Activated T-cell treated with anti-CD3 and anti-CD28 coated beads, Interleukin-2, amount 50 U/mL, for 72 hours (primary cell): ENCODE results near the gene CCDC12. TPM values are rescaled to one million over a fixed set of nuclear protein-coding genes. Genes with fewer than 3 reads are reported as not detected.

Source experiments
- ATAC-seq, 2 donors: fragments of 150-1000 bp; cut with Tn5 transposase; replicated peaks in 1 of 2; 2 replicates each; pipeline ENCODE4 v1.10.0; 2021; ENCODE audit warnings: moderate library complexity in 2 of 2, mild to moderate bottlenecking in 1 of 2
- DNase-seq, 2 donors: peaks; one replicate each; pipeline ENCODE4 v3.0.0; 2021 to 2022; ENCODE audit warnings: mixed read lengths in 1 of 2
- H3K27ac Mint-ChIP-seq: one replicate; pipeline ENCODE4 v1.8.0; 2022; ENCODE audit warnings: mild to moderate bottlenecking, moderate library complexity, mixed read lengths
- H3K27me3 Mint-ChIP-seq: one replicate; pipeline ENCODE4 v1.8.0; 2022; ENCODE audit warnings: low read depth, mixed read lengths
- H3K36me3 Mint-ChIP-seq, 2 donors: one replicate each; pipeline ENCODE4 v1.8.0; 2022; ENCODE audit warnings: mixed read lengths in 2 of 2, mild to moderate bottlenecking in 1 of 2; ENCODE audit not compliant: insufficient read depth in 2 of 2
- H3K4me1 Mint-ChIP-seq: one replicate; pipeline ENCODE4 v1.8.0; 2022; ENCODE audit warnings: low read depth, mixed read lengths
- H3K4me3 Mint-ChIP-seq, 2 donors: one replicate each; pipeline ENCODE4 v1.8.0; 2022; ENCODE audit warnings: mild to moderate bottlenecking in 2 of 2, mixed read lengths in 2 of 2, moderate library complexity in 2 of 2
- H3K9me3 Mint-ChIP-seq, 2 donors: one replicate each; pipeline ENCODE4 v1.8.0; 2022; ENCODE audit warnings: mixed read lengths in 2 of 2
- total RNA-seq, 2 donors: library from RNA; stranded (reverse); gene quantifications; one replicate each; pipeline ENCODE4 v1.2.3, GENCODE V29; 2022

CCDC12 gene
- total RNA-seq, 2 donors from 2014 or later, result 54.7 to 56.2 TPM

GRCh38 chr3:46908294-46908985 is 68.1 kb downstream of the CCDC12 start:
- ATAC-seq (no peak), DNase-seq (no peak)
- no peak overlapping the region for H3K27ac Mint-ChIP-seq
- H3K27me3 Mint-ChIP-seq, result no peaks in the 10 kb centered on the region
- peaks cover 12% of the 10 kb centered on the region for H3K4me1 Mint-ChIP-seq
- no peaks in the 10 kb centered on the region for H3K36me3 Mint-ChIP-seq
- H3K9me3 Mint-ChIP-seq, result no peaks in the 10 kb centered on the region
- no peak overlapping the region for H3K4me3 Mint-ChIP-seq

- H3K36me3 Mint-ChIP-seq, result no peaks in the 10 kb centered on the region
- H3K4me1 Mint-ChIP-seq, result peaks cover 7% of the 10 kb centered on the region
- H3K27ac Mint-ChIP-seq, result no peak overlapping the region
- no peaks in the 10 kb centered on the region for H3K9me3 Mint-ChIP-seq
- H3K27me3 Mint-ChIP-seq, result no peaks in the 10 kb centered on the region
- H3K4me3 Mint-ChIP-seq, result no peak overlapping the region
- no peak for ATAC-seq
- DNase-seq, result no peak
These were observed 68.6 kb downstream of the CCDC12 start for GRCh38 chr3:46907960-46908293.

GRCh38 chr3:46907271-46907670 is 69.3 kb downstream of the CCDC12 start:
- H3K4me3 Mint-ChIP-seq, result no peak overlapping the region
- H3K27ac Mint-ChIP-seq, result no peak overlapping the region
- no peaks in the 10 kb centered on the region for H3K36me3 Mint-ChIP-seq
- no peak for ATAC-seq
- peaks cover 4% of the 10 kb centered on the region for H3K4me1 Mint-ChIP-seq
- DNase-seq, result no peak
- no peaks in the 10 kb centered on the region for H3K9me3 Mint-ChIP-seq
- H3K27me3 Mint-ChIP-seq, result no peaks in the 10 kb centered on the region

- no peak for DNase-seq
These were observed 70.0 kb downstream of the CCDC12 start for GRCh38 chr3:46906471-46907058.

GRCh38 chr3:46905661-46906451 is 70.7 kb downstream of the CCDC12 start:
- H3K4me1 Mint-ChIP-seq, result peaks cover 4% of the 10 kb centered on the region
- ATAC-seq (no peak), DNase-seq (no peak)

More at GRCh38 chr3:46906471-46907058, 70.0 kb downstream of the CCDC12 start:
- no peak for ATAC-seq
- Mint-ChIP-seq H3K27ac (no peak overlapping the region), H3K9me3 (no peaks in the 10 kb centered on the region), H3K27me3 (no peaks in the 10 kb centered on the region), H3K4me1 (peaks cover 4% of the 10 kb centered on the region), H3K4me3 (no peak overlapping the region), H3K36me3 (no peaks in the 10 kb centered on the region)

GRCh38 chr3:46905213-46905560 is 71.4 kb downstream of the CCDC12 start:
- Mint-ChIP-seq H3K27me3 (no peaks in the 10 kb centered on the region), H3K36me3 (no peaks in the 10 kb centered on the region), H3K4me3 (no peak overlapping the region), H3K4me1 (peaks cover 4% of the 10 kb centered on the region), H3K9me3 (no peaks in the 10 kb centered on the region), H3K27ac (no peak overlapping the region)
- no peak for DNase-seq
- ATAC-seq, result no peak

More at GRCh38 chr3:46905661-46906451, 70.7 kb downstream of the CCDC12 start:
- H3K9me3 Mint-ChIP-seq, result no peaks in the 10 kb centered on the region
- H3K36me3 Mint-ChIP-seq, result no peaks in the 10 kb centered on the region
- H3K4me3 Mint-ChIP-seq, result no peak overlapping the region
- no peaks in the 10 kb centered on the region for H3K27me3 Mint-ChIP-seq
- H3K27ac Mint-ChIP-seq, result no peak overlapping the region

- H3K27ac Mint-ChIP-seq, result no peak overlapping the region
- no peak for DNase-seq
These were observed 72.0 kb downstream of the CCDC12 start for GRCh38 chr3:46904303-46905212.

GRCh38 chr3:46903341-46904302 is 72.9 kb downstream of the CCDC12 start:
- H3K36me3 Mint-ChIP-seq, result no peaks in the 10 kb centered on the region
- H3K27ac Mint-ChIP-seq, result no peak overlapping the region

More at GRCh38 chr3:46904303-46905212, 72.0 kb downstream of the CCDC12 start:
- H3K4me3 Mint-ChIP-seq, result no peak overlapping the region
- H3K36me3 Mint-ChIP-seq, result no peaks in the 10 kb centered on the region
- H3K9me3 Mint-ChIP-seq, result no peaks in the 10 kb centered on the region
- no peak for ATAC-seq
- H3K4me1 Mint-ChIP-seq, result peaks cover 4% of the 10 kb centered on the region
- no peaks in the 10 kb centered on the region for H3K27me3 Mint-ChIP-seq

GRCh38 chr3:46902188-46902631 is 74.3 kb downstream of the CCDC12 start:
- Mint-ChIP-seq H3K4me1 (no peaks in the 10 kb centered on the region), H3K27me3 (peaks cover 18% of the 10 kb centered on the region), H3K4me3 (no peak overlapping the region), H3K36me3 (no peaks in the 10 kb centered on the region), H3K27ac (no peak overlapping the region), H3K9me3 (no peaks in the 10 kb centered on the region)
- ATAC-seq (no peak), DNase-seq (no peak)

More at GRCh38 chr3:46903341-46904302, 72.9 kb downstream of the CCDC12 start:
- DNase-seq (no peak), ATAC-seq (no peak)
- no peaks in the 10 kb centered on the region for H3K4me1 Mint-ChIP-seq
- no peak overlapping the region for H3K4me3 Mint-ChIP-seq
- peaks cover 9% of the 10 kb centered on the region for H3K27me3 Mint-ChIP-seq
- no peaks in the 10 kb centered on the region for H3K9me3 Mint-ChIP-seq

GRCh38 chr3:46901591-46902187 is 74.9 kb downstream of the CCDC12 start:
- H3K4me1 Mint-ChIP-seq, result no peaks in the 10 kb centered on the region
- peaks cover 18% of the 10 kb centered on the region for H3K27me3 Mint-ChIP-seq

GRCh38 chr3:46901061-46901460 is 75.5 kb downstream of the CCDC12 start:
- peaks cover 18% of the 10 kb centered on the region for H3K27me3 Mint-ChIP-seq
- no peak for DNase-seq
- H3K9me3 Mint-ChIP-seq, result no peaks in the 10 kb centered on the region
- no peak for ATAC-seq
- no peak overlapping the region for H3K4me3 Mint-ChIP-seq
- no peak overlapping the region for H3K27ac Mint-ChIP-seq
- no peaks in the 10 kb centered on the region for H3K36me3 Mint-ChIP-seq
- H3K4me1 Mint-ChIP-seq, result no peaks in the 10 kb centered on the region

More at GRCh38 chr3:46901591-46902187, 74.9 kb downstream of the CCDC12 start:
- no peak for DNase-seq
- ATAC-seq, result no peak
- no peak overlapping the region for H3K4me3 Mint-ChIP-seq
- H3K27ac Mint-ChIP-seq, result no peak overlapping the region
- H3K9me3 Mint-ChIP-seq, result no peaks in the 10 kb centered on the region
- H3K36me3 Mint-ChIP-seq, result no peaks in the 10 kb centered on the region
